Cerebellar nuclear complex (tissue), 1 donor: ENCODE data around the gene HORMAD2.
"Not testable (repeated sequence)": the region's sequence is repeated elsewhere in the genome, so short reads cannot be mapped to it uniquely, and the experiment has no call there.

Experiments
- DNase-seq, 2 experiments: peaks; one replicate each; lab custom pipeline; 2025; lab: John Stamatoyannopoulos, UW

Gene HORMAD2

GRCh38 chr22:30056015-30056414 lies 24.2 kb upstream of the HORMAD2 start:
- DNase-seq, result no peak

- DNase-seq, result no peak
These were observed 22.9 kb upstream of the HORMAD2 start for GRCh38 chr22:30057375-30057774.

- DNase-seq, result not testable (repeated sequence)
These were observed 20.8 kb upstream of the HORMAD2 start for GRCh38 chr22:30059346-30060020.

GRCh38 chr22:30061094-30061493 lies 19.2 kb upstream of the HORMAD2 start:
- DNase-seq, result not testable (repeated sequence)

- no peak for DNase-seq
These were observed 18.0 kb upstream of the HORMAD2 start for GRCh38 chr22:30062259-30062658.

GRCh38 chr22:30062950-30063349 lies 17.3 kb upstream of the HORMAD2 start:
- no peak for DNase-seq

GRCh38 chr22:30064172-30064571 lies 16.1 kb upstream of the HORMAD2 start:
- no peak for DNase-seq

- DNase-seq, result no peak
These were observed 6.5 kb upstream of the HORMAD2 start for GRCh38 chr22:30073743-30074142.

- no peak for DNase-seq
These were observed 6.1 kb upstream of the HORMAD2 start for GRCh38 chr22:30074147-30074546.

GRCh38 chr22:30074994-30075393 lies 5.3 kb upstream of the HORMAD2 start:
- DNase-seq, result no peak

GRCh38 chr22:30077279-30077880 lies 2.9 kb upstream of the HORMAD2 start:
- DNase-seq, result no peak

- no peak for DNase-seq
These were observed 1.6 kb upstream of the HORMAD2 start for GRCh38 chr22:30078320-30079311.

- no peak for DNase-seq
These were observed 541 bp downstream of the HORMAD2 start for GRCh38 chr22:30080805-30081204.

GRCh38 chr22:30086496-30086895 lies 6.2 kb downstream of the HORMAD2 start:
- no peak for DNase-seq

GRCh38 chr22:30087037-30087436 lies 6.8 kb downstream of the HORMAD2 start:
- DNase-seq, result not testable (repeated sequence)

- no peak for DNase-seq
These were observed 7.3 kb downstream of the HORMAD2 start for GRCh38 chr22:30087611-30088010.

GRCh38 chr22:30088468-30088867 lies 8.2 kb downstream of the HORMAD2 start:
- DNase-seq, result no peak

GRCh38 chr22:30089655-30089974 lies 9.4 kb downstream of the HORMAD2 start:
- DNase-seq, result no peak

GRCh38 chr22:30092686-30093085 lies 12.4 kb downstream of the HORMAD2 start:
- no peak for DNase-seq

GRCh38 chr22:30094804-30095203 lies 14.5 kb downstream of the HORMAD2 start:
- DNase-seq, result no peak

GRCh38 chr22:30097861-30098260 lies 17.6 kb downstream of the HORMAD2 start:
- no peak for DNase-seq

GRCh38 chr22:30100770-30101169 lies 20.5 kb downstream of the HORMAD2 start:
- not testable (repeated sequence) for DNase-seq
